ENCODE results near the gene ITGAD.

DNA sequence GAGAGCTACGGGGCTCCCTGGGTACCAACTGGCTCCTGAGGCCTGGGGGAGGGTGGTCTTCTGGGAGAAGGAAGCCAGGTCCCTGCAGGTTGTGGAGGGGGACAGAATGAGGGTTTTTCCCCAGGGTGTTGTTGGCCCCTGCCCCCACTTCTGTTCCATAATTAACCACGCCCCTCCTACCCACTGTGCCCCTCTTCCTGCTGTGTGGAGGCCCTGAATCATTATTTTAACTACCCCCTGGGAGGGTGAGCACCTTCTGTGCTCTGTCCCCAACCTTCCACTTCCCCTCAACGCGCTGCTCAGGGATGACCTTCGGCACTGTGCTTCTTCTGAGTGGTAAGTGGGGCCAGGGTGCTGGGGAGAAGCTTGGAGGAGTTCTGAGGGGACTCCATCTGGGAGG is at the start of gene ITGAD:
- TF ChIP-seq, protein P1, sequence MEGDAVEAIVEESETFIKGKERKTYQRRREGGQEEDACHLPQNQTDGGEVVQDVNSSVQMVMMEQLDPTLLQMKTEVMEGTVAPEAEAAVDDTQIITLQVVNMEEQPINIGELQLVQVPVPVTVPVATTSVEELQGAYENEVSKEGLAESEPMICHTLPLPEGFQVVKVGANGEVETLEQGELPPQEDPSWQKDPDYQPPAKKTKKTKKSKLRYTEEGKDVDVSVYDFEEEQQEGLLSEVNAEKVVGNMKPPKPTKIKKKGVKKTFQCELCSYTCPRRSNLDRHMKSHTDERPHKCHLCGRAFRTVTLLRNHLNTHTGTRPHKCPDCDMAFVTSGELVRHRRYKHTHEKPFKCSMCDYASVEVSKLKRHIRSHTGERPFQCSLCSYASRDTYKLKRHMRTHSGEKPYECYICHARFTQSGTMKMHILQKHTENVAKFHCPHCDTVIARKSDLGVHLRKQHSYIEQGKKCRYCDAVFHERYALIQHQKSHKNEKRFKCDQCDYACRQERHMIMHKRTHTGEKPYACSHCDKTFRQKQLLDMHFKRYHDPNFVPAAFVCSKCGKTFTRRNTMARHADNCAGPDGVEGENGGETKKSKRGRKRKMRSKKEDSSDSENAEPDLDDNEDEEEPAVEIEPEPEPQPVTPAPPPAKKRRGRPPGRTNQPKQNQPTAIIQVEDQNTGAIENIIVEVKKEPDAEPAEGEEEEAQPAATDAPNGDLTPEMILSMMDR (conservative IDR thresholded peaks at IDR 0.05; ENCODE audit: low read length): no peak
- no peak for TF ChIP-seq EZH2phosphoT487 (IDR thresholded peaks at IDR 0.05; ENCODE audit: borderline replicate concordance)

All from Loucy (cell line).